Right forelimb (tissue), 1 donor: ENCODE results near the gene RPS6KL1.
A peak's percentile ranks its signal among the peaks of the same experiment; 100 is the strongest.
"Not testable (repeated sequence)": the region's sequence is repeated elsewhere in the genome, so short reads cannot be mapped to it uniquely, and the experiment has no call there.

Source experiments
- DNase-seq: peaks from one replicate; pipeline ENCODE4 v3.0.0-alpha.2; 2018

The RPS6KL1 gene

GRCh38 chr14:74935360-74935680 is 12.3 kb upstream of the RPS6KL1 start:
- DNase-seq: no peak

- DNase-seq: no peak
These were observed 11.7 kb upstream of the RPS6KL1 start for GRCh38 chr14:74934476-74935359.

DNA sequence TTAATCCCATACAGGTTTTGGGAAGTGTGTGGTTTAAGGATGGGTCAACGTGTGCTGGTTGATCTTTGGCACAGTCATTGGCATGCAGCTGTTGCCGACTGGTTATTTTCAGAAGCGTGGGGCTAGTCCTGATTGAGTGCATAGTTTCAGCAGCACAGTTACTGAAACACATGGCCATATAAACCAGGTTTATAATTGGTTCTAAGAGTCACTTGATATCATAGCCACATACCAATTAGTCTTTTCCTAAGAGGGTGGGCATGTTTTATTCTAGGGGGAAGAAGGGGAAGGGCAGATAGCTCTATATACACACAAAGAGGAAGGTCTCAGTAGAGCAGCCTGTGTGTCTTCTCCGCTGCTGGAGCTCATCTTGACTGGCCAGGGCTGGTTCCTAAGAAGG is 11.0 kb upstream of the RPS6KL1 start:
- no peak for DNase-seq

- DNase-seq: not testable (repeated sequence)
These were observed 9.9 kb upstream of the RPS6KL1 start for GRCh38 chr14:74932936-74933335.

GRCh38 chr14:74932401-74932901 is 9.4 kb upstream of the RPS6KL1 start:
- DNase-seq: no peak

DNA sequence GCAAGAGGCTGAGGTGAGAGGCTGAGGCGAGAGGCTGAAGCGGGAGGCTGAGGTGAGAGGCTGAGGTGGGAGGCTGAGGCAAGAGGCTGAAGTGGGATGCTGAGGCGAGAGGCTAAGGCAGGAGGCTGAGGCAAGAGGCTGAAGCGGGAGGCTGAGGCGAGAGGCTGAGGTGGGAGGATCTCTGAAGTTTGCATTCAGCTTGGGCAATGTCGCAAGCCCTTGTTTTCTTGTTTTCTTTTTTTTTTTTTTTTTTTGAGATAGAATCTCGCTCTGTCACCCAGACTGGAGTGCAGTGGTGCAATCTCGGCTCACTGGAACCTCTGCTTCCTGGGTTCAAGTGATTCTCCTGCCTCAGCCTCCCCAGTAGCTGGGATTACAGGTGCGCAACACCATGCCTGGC is 8.7 kb upstream of the RPS6KL1 start:
- not testable (repeated sequence) for DNase-seq

- DNase-seq: no peak
These were observed 6.2 kb upstream of the RPS6KL1 start for GRCh38 chr14:74929242-74929641.

DNA sequence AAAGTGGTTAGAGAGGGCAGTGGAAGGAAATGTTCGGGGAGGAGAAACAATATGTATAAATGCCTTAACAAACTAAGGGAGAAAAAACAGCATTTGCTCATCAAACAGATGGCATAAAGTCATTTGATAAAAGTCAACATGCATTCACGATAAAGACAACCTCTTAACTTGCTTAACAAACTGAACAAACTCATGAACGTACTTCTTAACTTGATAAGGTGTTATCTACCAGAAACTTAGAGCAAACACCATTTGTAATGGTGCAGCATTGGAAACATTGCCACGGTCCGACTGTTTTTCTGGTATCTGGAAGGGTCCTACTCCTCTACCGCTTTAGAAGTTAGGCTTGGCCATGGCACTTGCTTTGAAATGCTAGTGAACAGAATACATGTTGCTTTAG is 4.2 kb upstream of the RPS6KL1 start:
- peak; percentile 5 for DNase-seq

GRCh38 chr14:74924061-74924460 is 1.0 kb upstream of the RPS6KL1 start:
- no peak for DNase-seq

- DNase-seq: no peak
These were observed 891 bp downstream of the RPS6KL1 start for GRCh38 chr14:74921987-74922751.

GRCh38 chr14:74921053-74921620 is 1.9 kb downstream of the RPS6KL1 start:
- no peak for DNase-seq

DNA sequence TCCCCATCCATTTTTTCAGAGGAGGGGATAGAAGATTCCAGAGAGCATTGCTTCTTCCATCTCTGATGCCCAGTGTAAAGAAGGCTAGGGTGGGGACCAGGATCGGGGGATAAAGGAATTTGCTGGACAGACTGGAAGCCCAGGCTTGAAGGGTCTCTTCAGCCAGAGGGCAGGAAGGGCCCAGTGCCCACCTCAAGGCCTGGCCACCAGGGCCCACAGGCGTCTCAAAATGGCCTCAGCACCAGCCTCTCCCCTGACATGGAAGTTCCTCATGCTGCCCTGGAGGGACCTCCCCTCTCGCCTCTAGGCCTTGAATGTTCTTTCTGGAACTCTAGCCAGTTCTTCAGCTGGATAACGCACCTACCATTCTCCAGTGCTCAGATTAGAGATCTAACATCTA is 2.8 kb downstream of the RPS6KL1 start:
- no peak for DNase-seq

GRCh38 chr14:74919421-74920165 is 3.5 kb downstream of the RPS6KL1 start:
- DNase-seq: no peak

- DNase-seq: no peak
These were observed 4.7 kb downstream of the RPS6KL1 start for GRCh38 chr14:74918380-74918779.

DNA sequence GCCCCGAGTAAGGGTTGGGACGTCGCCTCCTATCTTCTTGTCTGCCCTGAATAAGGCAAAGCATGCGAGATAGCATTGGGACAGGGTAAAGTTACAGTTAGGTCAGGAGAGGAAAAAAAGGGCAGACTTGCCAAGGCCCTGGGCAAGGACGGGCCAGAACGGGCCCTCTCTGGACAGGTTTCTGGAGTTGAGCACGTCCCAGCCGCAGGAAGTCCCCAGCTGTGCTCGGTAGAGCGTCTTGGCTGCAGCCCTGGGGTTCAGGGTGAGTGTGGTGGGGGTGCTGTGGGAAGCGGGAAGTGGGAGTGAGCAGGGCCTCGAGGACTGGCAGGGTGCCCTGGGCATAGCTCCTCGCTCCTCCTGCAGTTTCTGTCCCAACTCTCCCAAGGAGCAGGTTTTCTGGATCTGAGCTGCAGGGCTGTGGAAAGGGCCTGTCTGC is 5.4 kb downstream of the RPS6KL1 start:
- peak; percentile 73 for DNase-seq

- DNase-seq: no peak
These were observed 5.9 kb downstream of the RPS6KL1 start for GRCh38 chr14:74917178-74917543.

GRCh38 chr14:74915826-74916225 is 7.2 kb downstream of the RPS6KL1 start:
- no peak for DNase-seq

DNA sequence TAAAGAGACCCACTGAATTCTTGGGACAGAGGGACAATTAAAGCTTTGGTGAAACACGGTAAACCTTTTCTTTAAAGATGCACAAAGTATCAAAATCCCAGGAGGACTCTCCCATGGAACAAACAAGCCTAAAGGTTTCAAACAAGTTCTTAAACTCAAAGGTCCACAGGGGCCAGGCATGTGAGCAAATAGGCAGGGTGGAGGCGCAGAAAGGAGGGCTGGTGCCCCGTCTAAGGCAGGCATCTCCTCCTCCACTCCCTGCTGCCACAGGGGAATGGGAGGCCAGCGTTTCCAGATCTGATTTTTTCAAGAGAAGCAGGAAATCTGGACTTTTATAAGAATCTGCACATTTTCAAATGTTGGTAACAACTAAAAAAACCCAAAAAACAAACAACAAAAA is 7.6 kb downstream of the RPS6KL1 start:
- no peak for DNase-seq

DNA sequence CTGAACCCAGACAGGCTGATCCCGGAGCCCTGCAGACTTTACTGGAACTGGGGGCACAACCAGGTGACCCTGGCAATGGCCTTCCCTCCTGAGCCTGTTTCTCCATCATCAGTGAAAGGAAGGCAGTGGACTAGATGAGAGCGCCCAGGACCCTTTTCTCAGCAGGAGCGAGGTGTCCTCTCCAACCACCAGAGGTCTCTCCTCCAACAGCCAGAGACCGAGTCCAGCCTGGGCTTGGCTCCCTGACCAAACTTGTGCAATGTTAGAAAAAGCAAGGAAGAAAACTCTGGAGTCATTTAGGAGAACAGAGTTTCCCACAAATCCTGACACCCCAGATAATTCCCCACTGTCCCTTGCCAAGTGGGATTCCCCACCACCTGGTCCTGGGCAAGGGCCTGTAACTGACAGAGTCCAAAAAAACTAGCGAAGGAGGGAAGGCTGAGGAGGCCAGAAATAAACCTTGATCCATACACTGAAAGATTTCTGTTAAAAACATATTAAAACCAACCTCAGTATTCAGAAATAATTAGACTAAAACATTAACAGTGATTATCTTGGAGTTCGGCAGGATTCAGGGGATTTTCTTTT is 9.0 kb downstream of the RPS6KL1 start:
- peak; percentile 85 for DNase-seq

GRCh38 chr14:74913393-74913910 is 9.6 kb downstream of the RPS6KL1 start:
- no peak for DNase-seq

DNA sequence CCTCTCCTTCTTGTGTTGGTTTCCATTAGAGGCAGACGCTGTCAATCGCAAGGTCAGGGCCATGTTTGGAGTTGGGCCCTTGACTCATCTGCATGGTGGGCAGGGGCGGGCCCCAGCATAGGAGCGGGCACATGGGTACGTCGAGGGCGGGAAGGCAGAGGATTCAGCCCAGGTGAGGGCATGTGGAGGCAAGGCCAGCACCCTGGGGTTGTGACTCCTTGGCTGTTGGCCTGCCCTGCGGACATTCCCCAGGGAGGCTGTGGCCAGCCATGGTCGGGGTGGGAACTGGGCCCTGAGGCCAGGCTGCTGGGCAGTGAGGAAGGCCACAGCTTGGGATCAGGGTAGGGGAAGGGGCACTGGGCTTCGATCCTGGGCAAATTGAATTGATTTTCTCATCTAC is 10.3 kb downstream of the RPS6KL1 start:
- DNase-seq: no peak

- DNase-seq: no peak
These were observed 10.9 kb downstream of the RPS6KL1 start for GRCh38 chr14:74912111-74912510.
